Left renal cortex interstitium (tissue), 4 donors: ENCODE data around the gene SEC16A. TPM values are rescaled to one million over a fixed set of nuclear protein-coding genes. Genes with fewer than 3 reads are reported as not detected.

Experiments
- DNase-seq, 4 donors: peaks; one replicate each; pipeline ENCODE4 v3.0.0-alpha.2; 2013; ENCODE audit warnings: low read depth in 4 of 4, low spot score in 2 of 4, missing footprints in 1 of 4
- polyA plus RNA-seq, 4 donors: library from polyadenylated mRNA; unstranded; fragments of 120-200 nt; gene quantifications; one replicate each; pipeline ENCODE4 v1.2.1, GENCODE V29; 2013; ENCODE audit not compliant: insufficient read length in 4 of 4

Gene SEC16A
- polyA plus RNA-seq, 4 donors: 51.9 to 68.5 (median 62.4) TPM

GRCh38 chr9:136470792-136471469 is 11.9 kb downstream of the SEC16A start:
- no peak for DNase-seq

- no peak for DNase-seq
Observed at GRCh38 chr9:136470356-136470755, 12.5 kb downstream of the SEC16A start.

GRCh38 chr9:136467766-136468165 is 15.1 kb downstream of the SEC16A start:
- DNase-seq: no peak

GRCh38 chr9:136466155-136466541 is 16.7 kb downstream of the SEC16A start:
- DNase-seq: no peak

GRCh38 chr9:136465500-136466154 is 17.2 kb downstream of the SEC16A start:
- no peak for DNase-seq

GRCh38 chr9:136464241-136464640 is 18.6 kb downstream of the SEC16A start:
- DNase-seq: no peak

- DNase-seq: no peak
Observed at GRCh38 chr9:136463578-136463977, 19.3 kb downstream of the SEC16A start.

- DNase-seq: no peak
Observed at GRCh38 chr9:136462664-136463063, 20.2 kb downstream of the SEC16A start.

- DNase-seq: no peak
Observed at GRCh38 chr9:136460772-136461325, 22.0 kb downstream of the SEC16A start.

GRCh38 chr9:136459425-136459824 is 23.4 kb downstream of the SEC16A start:
- DNase-seq: no peak

GRCh38 chr9:136457326-136457725 is 25.5 kb downstream of the SEC16A start:
- DNase-seq: no peak

- no peak for DNase-seq
Observed at GRCh38 chr9:136456258-136456657, 26.6 kb downstream of the SEC16A start.

- DNase-seq: no peak
Observed at GRCh38 chr9:136455043-136456002, 27.5 kb downstream of the SEC16A start.

GRCh38 chr9:136454026-136454796 is 28.6 kb downstream of the SEC16A start:
- DNase-seq: no peak

GRCh38 chr9:136453326-136453725 is 29.5 kb downstream of the SEC16A start:
- no peak for DNase-seq

GRCh38 chr9:136451221-136451877 is 31.5 kb downstream of the SEC16A start:
- no peak for DNase-seq

- no peak for DNase-seq
Observed at GRCh38 chr9:136448655-136449054, 34.2 kb downstream of the SEC16A start.

- no peak for DNase-seq
Observed at GRCh38 chr9:136447173-136447778, 35.6 kb downstream of the SEC16A start.

GRCh38 chr9:136445799-136446198 is 37.0 kb downstream of the SEC16A start:
- no peak for DNase-seq
